Smooth muscle cell (in vitro differentiated cells): ENCODE results near the gene NOD2. TPM values are rescaled to one million over a fixed set of nuclear protein-coding genes. Genes with fewer than 3 reads are reported as not detected.

ENCODE experiments used
- DNase-seq: peaks from one replicate; lab custom pipeline; 2025; ENCODE audit not compliant: unreplicated experiment; lab: John Stamatoyannopoulos, UW
- H2AFZ ChIP-seq: fragments of 200-600 bp; sonication (generic); 2 replicates; pipeline ENCODE4 v1.6.0; 2016; ENCODE audit warnings: antibody characterized with exemption, low read depth, mild to moderate bottlenecking
- H3F3A ChIP-seq: fragments of 200-600 bp; sonication (generic); 2 replicates; pipeline ENCODE4 v1.6.0; 2017; ENCODE audit warnings: antibody characterized with exemption, low read depth
- H3K27ac ChIP-seq: fragments of 200-600 bp; sonication (generic); 2 replicates; pipeline ENCODE4 v1.5.1; 2016; ENCODE audit warnings: low read depth, mild to moderate bottlenecking
- H3K27me3 ChIP-seq: fragments of 200-600 bp; sonication (generic); 2 replicates; pipeline ENCODE4 v1.6.1; 2016; ENCODE audit warnings: low read depth, mild to moderate bottlenecking
- H3K36me3 ChIP-seq: fragments of 200-600 bp; sonication (generic); 2 replicates; pipeline ENCODE4 v1.5.1; 2016; ENCODE audit warnings: low read depth
- H3K4me1 ChIP-seq: fragments of 200-600 bp; sonication (generic); 2 replicates; pipeline ENCODE4 v1.5.1; 2016; ENCODE audit warnings: low read depth
- H3K4me2 ChIP-seq: fragments of 200-600 bp; sonication (generic); 2 replicates; pipeline ENCODE4 v1.6.0; 2016; ENCODE audit warnings: mild to moderate bottlenecking
- H3K4me3 ChIP-seq: fragments of 200-600 bp; sonication (generic); 2 replicates; pipeline ENCODE4 v1.5.1; 2016; ENCODE audit warnings: mild to moderate bottlenecking
- H3K79me2 ChIP-seq: fragments of 200-600 bp; sonication (generic); 2 replicates; pipeline ENCODE4 v1.6.0; 2016; ENCODE audit warnings: low read depth, mild to moderate bottlenecking
- H3K9ac ChIP-seq: fragments of 200-600 bp; sonication (generic); 2 replicates; pipeline ENCODE4 v1.6.0; 2016; ENCODE audit warnings: low read depth
- H3K9me3 ChIP-seq: fragments of 200-600 bp; sonication (generic); replicated peaks from 2 replicates; pipeline ENCODE4 v1.5.1; 2016; ENCODE audit warnings: low read depth
- H4K20me1 ChIP-seq: fragments of 200-600 bp; sonication (generic); 2 replicates; pipeline ENCODE4 v1.6.0; 2016; ENCODE audit warnings: low read depth
- CTCF ChIP-seq: fragments of 200-600 bp; sonication (generic); IDR thresholded peaks from 2 replicates; pipeline ENCODE4 v1.5.1; 2017; ENCODE audit warnings: borderline replicate concordance, mild to moderate bottlenecking, antibody characterized with exemption; ENCODE audit not compliant: insufficient read depth, poor library complexity, severe bottlenecking
- WGBS: methylation state at CpG from one replicate; pipeline ENCODE4 v1.1.7; 2016; ENCODE audit warnings: low lambda C conversion rate; 5-methylcytosine and 5-hydroxymethylcytosine counted together
- polyA plus RNA-seq: library from polyadenylated mRNA; unstranded; fragments of >200 nt; fragmentation: Nextera tagmentation; extraction: Ambion mirVana; gene quantifications from 2 replicates; pipeline ENCODE4 v1.2.1, GENCODE V29; 2016
- total RNA-seq: library from RNA; depleted of rRNA; stranded (reverse); fragments of >200 nt; gene quantifications from 2 replicates; pipeline ENCODE4 v1.2.3, GENCODE V29; 2014

Gene NOD2
- total and polyA plus RNA-seq, 2 experiments from 2014 or later = 0.90 TPM; not detected in 1

- no peak overlapping the region for H2AFZ ChIP-seq
- no peaks in the 10 kb centered on the region for H3K4me1 ChIP-seq
- peaks cover 24% of the 10 kb centered on the region for H4K20me1 ChIP-seq
- H3K79me2 ChIP-seq = no peaks in the 10 kb centered on the region
- no peak overlapping the region for H3K4me3 ChIP-seq
- 95% methylated on average over 3 of the region's 3 CpGs for WGBS
- H3K4me2 ChIP-seq = no peak overlapping the region
- H3F3A ChIP-seq = no peaks in the 10 kb centered on the region
- H3K27ac ChIP-seq = no peak overlapping the region
- DNase-seq = no peak
- H3K9ac ChIP-seq = no peak overlapping the region
- H3K36me3 ChIP-seq = peaks cover 5% of the 10 kb centered on the region
- H3K27me3 ChIP-seq = no peaks in the 10 kb centered on the region
- TF ChIP-seq CTCF = no peak
- H3K9me3 ChIP-seq = no peaks in the 10 kb centered on the region
Measured at GRCh38 chr16:50771366-50771765, 78.0 kb downstream of the NOD2 start.

- Histone ChIP-seq H3K9ac (no peak overlapping the region), H3K27ac (no peak overlapping the region), H3K36me3 (peaks cover 7% of the 10 kb centered on the region), H3F3A (no peaks in the 10 kb centered on the region), H3K4me1 (no peaks in the 10 kb centered on the region), H3K27me3 (no peaks in the 10 kb centered on the region), H4K20me1 (peaks cover 29% of the 10 kb centered on the region), H3K4me3 (no peak overlapping the region), H3K79me2 (no peaks in the 10 kb centered on the region), H2AFZ (no peak overlapping the region), H3K9me3 (no peaks in the 10 kb centered on the region), H3K4me2 (no peak overlapping the region)
- DNase-seq = no peak
- no peak for TF ChIP-seq CTCF
- 93% methylated on average over 5 of the region's 5 CpGs for WGBS
Measured at GRCh38 chr16:50774405-50774804, 81.0 kb downstream of the NOD2 start.

- no peak for DNase-seq
- Histone ChIP-seq H3K4me2 (no peak overlapping the region), H3K79me2 (no peaks in the 10 kb centered on the region), H3K9ac (no peak overlapping the region), H4K20me1 (peaks cover 29% of the 10 kb centered on the region), H3K36me3 (peaks cover 7% of the 10 kb centered on the region), H3K4me1 (no peaks in the 10 kb centered on the region), H3K4me3 (no peak overlapping the region), H2AFZ (no peak overlapping the region), H3K27me3 (no peaks in the 10 kb centered on the region), H3K27ac (no peak overlapping the region), H3F3A (no peaks in the 10 kb centered on the region), H3K9me3 (no peaks in the 10 kb centered on the region)
- 90% methylated on average over 3 of the region's 3 CpGs for WGBS
- no peak for TF ChIP-seq CTCF
Measured at GRCh38 chr16:50774960-50775359, 81.6 kb downstream of the NOD2 start.

- no peak overlapping the region for H3K9ac ChIP-seq
- no peak overlapping the region for H3K27ac ChIP-seq
- no peaks in the 10 kb centered on the region for H3F3A ChIP-seq
- peaks cover 29% of the 10 kb centered on the region for H4K20me1 ChIP-seq
- H3K9me3 ChIP-seq = no peaks in the 10 kb centered on the region
- no peak overlapping the region for H2AFZ ChIP-seq
- DNase-seq = no peak
- no peaks in the 10 kb centered on the region for H3K79me2 ChIP-seq
- H3K27me3 ChIP-seq = no peaks in the 10 kb centered on the region
- peaks cover 7% of the 10 kb centered on the region for H3K36me3 ChIP-seq
- H3K4me3 ChIP-seq = no peak overlapping the region
- 96% methylated on average over 1 of the region's 1 CpG for WGBS
- H3K4me2 ChIP-seq = no peak overlapping the region
- no peaks in the 10 kb centered on the region for H3K4me1 ChIP-seq
- TF ChIP-seq CTCF = no peak
Measured at GRCh38 chr16:50776037-50776436, 82.6 kb downstream of the NOD2 start.
